Measurements from ENCODE around the gene GTF3C1. TPM values are rescaled to one million over a fixed set of nuclear protein-coding genes. Genes with fewer than 3 reads are reported as not detected.

GTF3C1 gene
- total and polyA plus RNA-seq, 2 of the 8 experiments (the other 6 are each of a cell fraction or from before 2014, with no cell fraction given), result 89.3 to 126 TPM

DNA sequence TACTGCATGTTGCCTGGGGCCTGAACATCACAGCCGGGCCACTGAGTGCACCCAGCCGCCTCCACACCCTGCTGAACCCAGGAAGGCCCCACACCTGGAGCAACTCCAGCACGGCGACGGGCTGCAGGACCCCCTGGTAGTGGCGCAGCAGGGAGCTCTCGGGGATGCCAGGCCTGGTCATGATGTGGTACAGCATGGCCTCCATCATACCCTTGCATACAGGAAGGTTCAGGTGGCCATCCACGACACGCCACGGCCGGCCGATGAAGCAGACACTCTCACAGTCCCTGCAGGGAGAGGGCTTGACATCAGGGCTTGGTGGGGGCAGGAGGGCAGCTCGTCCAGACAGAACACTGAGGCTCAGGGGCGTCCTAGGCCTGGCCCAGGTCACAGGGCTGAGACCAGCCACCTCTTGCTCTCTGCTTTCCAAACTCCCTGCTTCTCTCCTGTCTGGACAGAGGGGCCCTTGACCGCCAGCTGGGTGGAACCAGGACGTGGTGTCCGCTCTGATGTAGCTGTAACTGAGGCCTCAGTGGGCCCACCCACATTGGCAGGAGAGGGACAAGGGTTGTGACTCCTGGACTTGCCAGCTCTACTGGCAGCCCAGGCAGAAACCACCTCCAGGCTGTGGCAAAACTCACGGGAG is 87.4 kb downstream of the GTF3C1 start (continued):
- TF ChIP-seq CHD7 (IDR thresholded peaks at IDR 0.05; ENCODE audit: insufficient replicate concordance, low read length), result no peak
- TF ChIP-seq SP4 (IDR thresholded peaks at IDR 0.05; ENCODE audit: low read length), result no peak
- no peak for TF ChIP-seq MAFK (IDR thresholded peaks at IDR 0.05; ENCODE audit: low read depth, low read length)
- no peak for TF ChIP-seq NANOG (IDR thresholded peaks at IDR 0.05; ENCODE audit: insufficient read depth, low read depth, low read length, poor library complexity, severe bottlenecking)
- no peak for TF ChIP-seq SIX5 (IDR thresholded peaks at IDR 0.05; ENCODE audit: low read depth, low read length)
- TF ChIP-seq RAD21 (IDR thresholded peaks at IDR 0.05 in 1 of 2, conservative IDR thresholded peaks at IDR 0.05 in 1 of 2; ENCODE audit: low read depth in 2 of 2, low read length in 2 of 2), result no peak
- no peak for TF ChIP-seq SP2 (IDR thresholded peaks at IDR 0.05; ENCODE audit: low read length)
- no peak for TF ChIP-seq POLR2AphosphoS5 (IDR thresholded peaks at IDR 0.05; ENCODE audit: low read depth, low read length)
- no peak for TF ChIP-seq BCL11A (IDR thresholded peaks at IDR 0.05; ENCODE audit: low read depth in 2 of 2, low read length in 2 of 2)
- TF ChIP-seq RNF2 (IDR thresholded peaks at IDR 0.05; ENCODE audit: borderline replicate concordance, low read depth, low read length, missing control alignments, poor library complexity, severe bottlenecking), result no peak
